Breast epithelium (tissue), 4 donors: ENCODE data around the gene MICALL1. TPM values are rescaled to one million over a fixed set of nuclear protein-coding genes. Genes with fewer than 3 reads are reported as not detected.
A peak's percentile ranks its signal among the peaks of the same experiment; 100 is the strongest.

ENCODE experiments used
- DNase-seq, 2 donors: peaks; one replicate each; pipeline ENCODE4 v3.0.0-alpha.2; 2019; ENCODE audit warnings: low spot score in 2 of 2
- H3K27ac ChIP-seq, 2 donors: fragments of 200-600 bp; sonication (generic) in 1 of 2; one replicate each; pipeline ENCODE4 v1.5.1; 2016 to 2019; ENCODE audit warnings: mild to moderate bottlenecking in 1 of 2
- H3K27me3 ChIP-seq, 2 donors: fragments of 200-600 bp; sonication (generic) in 1 of 2; one replicate each; pipeline versions ENCODE4 v1.5.1 to v1.6.0; 2017 to 2019; ENCODE audit warnings: control low read depth in 1 of 2, mild to moderate bottlenecking in 1 of 2
- H3K36me3 ChIP-seq: fragments of 200-600 bp; one replicate; pipeline ENCODE4 v1.5.1; 2019
- H3K4me1 ChIP-seq, 2 donors: fragments of 200-600 bp; sonication (generic); one replicate each; pipeline ENCODE4 v1.5.1; 2016 to 2019; ENCODE audit warnings: control low read depth in 1 of 2
- H3K4me3 ChIP-seq, 3 donors: fragments of 200-600 bp; sonication (generic); 1 replicate in 2 of 3; 2 replicates in 1 of 3; pipeline ENCODE4 v1.5.1; 2016 to 2019; ENCODE audit warnings: mild to moderate bottlenecking in 3 of 3, moderate library complexity in 2 of 3
- H3K9me3 ChIP-seq, 2 donors: fragments of 200-600 bp; sonication (generic) in 1 of 2; one replicate each; pipeline ENCODE4 v1.5.1; 2016 to 2019; ENCODE audit warnings: control low read depth in 1 of 2
- POLR2A ChIP-seq: fragments of 450-650 bp; IDR thresholded peaks from one replicate; pipeline ENCODE4 v1.6.1; 2016; ENCODE audit warnings: antibody characterized with exemption, mild to moderate bottlenecking, moderate library complexity
- POLR2AphosphoS5 ChIP-seq, 3 donors: sonication (generic); formaldehyde crosslinking; IDR thresholded peaks; one replicate each; pipeline ENCODE4 v1.6.1; 2017; ENCODE audit warnings: antibody characterized with exemption in 3 of 3
- intact Hi-C: fragments of 100-400 bp; cut with DNase I; formaldehyde crosslinking; loops from one replicate; pipeline ENCODE4 v1.15.1; 2023; ENCODE audit warnings: low total_unique reads
- total RNA-seq, 3 donors: library from RNA; depleted of rRNA; stranded (reverse); fragments of >200 nt; gene quantifications; one replicate each; pipeline ENCODE4 v1.1.0, GENCODE V29; 2016
- TF ChIP-seq, protein P1 (sequence below), 3 donors: fragments of 450-650 bp; IDR thresholded peaks; one replicate each; pipeline ENCODE4 v1.5.1; 2016 to 2017; ENCODE audit warnings: antibody characterized with exemption in 3 of 3, mild to moderate bottlenecking in 3 of 3, moderate library complexity in 3 of 3

Gene MICALL1
- total RNA-seq, 3 donors from 2014 or later, result 8.6 to 25.6 (median 22.0) TPM

DNA sequence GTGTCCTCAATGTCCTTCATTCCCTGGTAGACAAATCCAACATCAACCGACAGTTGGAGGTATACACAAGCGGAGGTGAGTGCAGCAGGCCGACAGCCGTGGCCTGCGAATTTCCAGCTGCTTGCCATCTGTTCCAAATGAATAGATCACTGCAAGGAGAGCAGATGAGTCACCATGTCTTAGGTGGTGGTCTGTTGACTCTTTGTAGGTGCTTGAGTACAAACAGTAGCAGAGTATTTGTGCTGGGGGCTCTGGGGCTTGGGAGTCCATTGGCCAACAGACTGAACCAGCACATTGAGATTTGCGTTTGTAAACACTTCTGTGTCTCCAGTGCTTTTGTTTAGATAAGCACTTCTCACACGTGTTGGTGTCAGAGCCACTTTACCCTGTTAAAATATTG is 35.8 kb upstream of the MICALL1 start:
- H3K27ac ChIP-seq, result no peak overlapping the region
- no peaks in the 10 kb centered on the region for H3K9me3 ChIP-seq
- H3K36me3 ChIP-seq, result peaks cover 10% of the 10 kb centered on the region
- H3K27me3 ChIP-seq, result no peaks in the 10 kb centered on the region
- TF ChIP-seq POLR2AphosphoS5 (IDR thresholded peaks at IDR 0.05), result no peak
- TF ChIP-seq, protein P1, sequence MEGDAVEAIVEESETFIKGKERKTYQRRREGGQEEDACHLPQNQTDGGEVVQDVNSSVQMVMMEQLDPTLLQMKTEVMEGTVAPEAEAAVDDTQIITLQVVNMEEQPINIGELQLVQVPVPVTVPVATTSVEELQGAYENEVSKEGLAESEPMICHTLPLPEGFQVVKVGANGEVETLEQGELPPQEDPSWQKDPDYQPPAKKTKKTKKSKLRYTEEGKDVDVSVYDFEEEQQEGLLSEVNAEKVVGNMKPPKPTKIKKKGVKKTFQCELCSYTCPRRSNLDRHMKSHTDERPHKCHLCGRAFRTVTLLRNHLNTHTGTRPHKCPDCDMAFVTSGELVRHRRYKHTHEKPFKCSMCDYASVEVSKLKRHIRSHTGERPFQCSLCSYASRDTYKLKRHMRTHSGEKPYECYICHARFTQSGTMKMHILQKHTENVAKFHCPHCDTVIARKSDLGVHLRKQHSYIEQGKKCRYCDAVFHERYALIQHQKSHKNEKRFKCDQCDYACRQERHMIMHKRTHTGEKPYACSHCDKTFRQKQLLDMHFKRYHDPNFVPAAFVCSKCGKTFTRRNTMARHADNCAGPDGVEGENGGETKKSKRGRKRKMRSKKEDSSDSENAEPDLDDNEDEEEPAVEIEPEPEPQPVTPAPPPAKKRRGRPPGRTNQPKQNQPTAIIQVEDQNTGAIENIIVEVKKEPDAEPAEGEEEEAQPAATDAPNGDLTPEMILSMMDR (IDR thresholded peaks at IDR 0.05), result no peak
- TF ChIP-seq POLR2A, result no peak
- no peaks in the 10 kb centered on the region for H3K4me1 ChIP-seq
- H3K4me3 ChIP-seq, result no peak overlapping the region
- intact Hi-C loops, result no loop called here
- no peak for DNase-seq

DNA sequence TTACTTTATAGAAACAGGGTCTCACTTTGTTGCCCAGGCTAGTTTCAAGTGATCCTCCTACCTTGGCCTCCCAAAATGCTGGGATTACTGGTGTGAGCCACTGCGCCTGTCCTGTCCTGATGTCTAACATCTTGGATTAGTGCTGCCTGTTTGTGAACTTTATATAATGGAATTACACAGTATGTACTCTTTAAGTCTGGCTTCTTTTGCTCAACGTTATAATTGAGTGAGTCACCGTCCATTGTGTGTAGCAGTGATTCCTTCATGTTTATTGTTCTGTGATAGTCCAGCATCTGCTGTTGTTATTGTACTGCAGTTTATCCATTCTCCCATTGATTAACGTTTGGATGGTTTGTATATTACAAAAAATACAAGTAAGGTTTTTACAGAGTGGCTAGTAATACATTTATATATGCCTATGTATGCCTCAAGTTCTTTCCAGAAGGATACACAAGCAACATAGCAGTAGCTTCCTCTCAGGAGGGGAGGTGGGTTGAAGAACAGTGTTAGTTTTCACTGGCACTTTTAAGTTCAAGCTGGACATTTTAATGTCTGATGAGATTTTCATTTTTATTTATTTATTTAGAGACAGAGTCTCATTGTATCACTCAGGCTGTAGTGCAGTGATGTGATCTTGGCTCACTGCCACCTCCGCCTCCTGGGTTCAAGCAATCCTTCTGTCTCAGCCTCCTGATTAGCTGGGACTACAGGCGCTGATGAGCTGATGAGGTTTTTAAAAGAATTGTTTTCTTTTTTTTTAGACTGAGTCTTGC is 25.2 kb upstream of the MICALL1 start:
- DNase-seq, result no peak
- TF ChIP-seq POLR2AphosphoS5 (IDR thresholded peaks at IDR 0.05) (no peak), POLR2A (no peak)
- TF ChIP-seq, protein P1 (IDR thresholded peaks at IDR 0.05), result no peak
- intact Hi-C loops, result no loop called here
- Histone ChIP-seq H3K9me3 (no peaks in the 10 kb centered on the region), H3K27ac (no peak overlapping the region), H3K4me3 (no peak overlapping the region), H3K36me3 (peaks cover 8% of the 10 kb centered on the region), H3K27me3 (no peaks in the 10 kb centered on the region), H3K4me1 (no peaks in the 10 kb centered on the region)

DNA sequence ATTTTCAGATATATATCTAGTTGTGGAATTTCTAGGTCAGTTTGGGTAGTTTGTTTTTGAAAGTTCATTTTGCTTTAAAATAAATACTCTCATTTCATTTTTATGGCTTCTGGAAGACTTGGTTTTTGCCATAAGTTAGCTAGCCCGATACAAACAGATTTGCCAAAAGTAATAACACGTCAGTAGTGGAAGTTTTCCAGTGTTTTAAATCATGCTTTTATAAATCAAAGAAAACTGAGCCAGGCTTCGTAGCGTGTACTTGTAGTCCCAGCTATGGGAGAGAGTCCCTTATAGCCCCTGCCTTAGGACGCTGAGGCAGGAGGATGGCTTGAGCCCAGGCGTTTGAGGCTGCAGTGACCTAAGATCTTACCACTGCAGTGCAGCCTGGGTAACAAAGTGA is 21.7 kb upstream of the MICALL1 start:
- intact Hi-C loops, result no loop called here
- TF ChIP-seq, protein P1 (IDR thresholded peaks at IDR 0.05), result no peak
- TF ChIP-seq POLR2A (no peak), POLR2AphosphoS5 (IDR thresholded peaks at IDR 0.05) (no peak)
- peaks cover 0 to 17% of the 10 kb centered on the region in 2 donors for H3K4me1 ChIP-seq
- H3K27me3 ChIP-seq, result no peaks in the 10 kb centered on the region
- DNase-seq, result no peak
- H3K27ac ChIP-seq, result no peak overlapping the region
- H3K9me3 ChIP-seq, result no peaks in the 10 kb centered on the region
- H3K36me3 ChIP-seq, result peaks cover 4% of the 10 kb centered on the region
- H3K4me3 ChIP-seq, result no peak overlapping the region

DNA sequence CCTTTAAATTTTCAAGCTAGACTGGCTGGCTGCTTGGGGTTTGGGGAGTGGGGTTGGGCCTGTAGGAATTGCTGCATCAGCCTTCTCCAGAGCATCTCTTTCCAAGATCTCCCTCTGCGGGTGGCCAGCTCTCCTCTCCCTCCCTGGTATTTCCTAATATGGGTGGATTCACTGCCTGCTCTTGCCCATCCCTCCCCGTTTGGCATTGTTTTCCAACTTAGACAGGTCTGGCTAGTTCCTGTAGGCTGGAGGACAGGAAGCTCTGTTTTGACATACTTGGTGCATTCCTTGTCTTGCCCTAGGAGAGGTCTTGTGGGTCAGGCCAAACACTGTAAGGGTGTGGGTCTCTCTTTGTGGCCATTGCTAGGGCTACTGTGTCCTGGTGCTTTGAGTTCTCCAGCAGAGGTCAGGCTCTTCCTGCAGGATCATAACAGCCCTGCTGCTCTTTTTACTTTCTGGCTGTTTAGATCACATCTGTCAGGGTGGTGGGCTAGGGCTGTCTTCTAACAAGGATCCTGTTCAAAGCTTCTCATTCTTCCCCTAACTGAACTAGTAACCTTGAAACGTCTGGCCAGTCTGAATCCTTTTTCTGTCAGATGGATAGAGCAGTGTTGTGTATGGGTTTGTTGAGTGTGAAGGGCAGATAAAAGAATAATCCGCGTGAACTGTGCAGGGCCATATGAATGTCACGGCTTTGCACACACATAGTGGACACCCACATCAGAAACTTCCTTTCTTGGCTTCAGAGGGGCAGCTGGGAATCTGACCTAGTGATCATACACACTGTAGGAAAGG is 18.3 kb upstream of the MICALL1 start:
- H3K27me3 ChIP-seq, result no peaks in the 10 kb centered on the region
- no peak overlapping the region for H3K4me3 ChIP-seq
- TF ChIP-seq, protein P1 (IDR thresholded peaks at IDR 0.05), result peak; percentile 21 to 60 (median 47)
- TF ChIP-seq POLR2AphosphoS5 (IDR thresholded peaks at IDR 0.05), result peak; percentile 59 to 86 (median 80)
- TF ChIP-seq POLR2A, result no peak
- intact Hi-C loops, result no loop called here
- H3K36me3 ChIP-seq, result peaks cover 4% of the 10 kb centered on the region
- H3K9me3 ChIP-seq, result no peaks in the 10 kb centered on the region
- H3K27ac ChIP-seq, result peak overlapping the region; percentile 84
- H3K4me1 ChIP-seq, result peaks cover 0 to 24% of the 10 kb centered on the region in 2 donors
- peak; percentile 79 to 93 for DNase-seq

DNA sequence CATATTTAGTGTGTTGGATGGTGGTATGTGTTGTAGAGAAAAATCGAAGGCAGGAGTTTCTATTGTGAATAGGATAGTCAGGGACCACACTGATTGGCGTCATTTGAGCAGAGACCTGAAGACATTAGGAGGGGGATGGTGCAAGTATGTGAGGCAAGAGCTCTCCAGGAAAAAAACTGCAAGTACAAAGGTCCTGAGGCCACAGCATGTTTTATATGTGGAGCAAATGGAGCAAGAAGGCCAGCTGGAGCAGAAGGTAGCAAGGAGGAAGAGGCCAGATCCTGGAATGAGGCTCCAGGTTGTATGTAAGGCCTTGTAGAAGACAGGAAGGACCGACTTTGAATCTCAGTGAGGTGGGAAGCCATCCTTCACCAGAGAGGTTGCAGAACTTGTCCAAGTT is 14.2 kb upstream of the MICALL1 start:
- peaks cover 0 to 53% of the 10 kb centered on the region in 2 donors for H3K4me1 ChIP-seq
- intact Hi-C loops, result no loop called here

More for the DNA sequence above, 14.2 kb upstream of the MICALL1 start:
- Histone ChIP-seq H3K36me3 (peaks cover 4% of the 10 kb centered on the region), H3K27me3 (no peaks in the 10 kb centered on the region), H3K9me3 (no peaks in the 10 kb centered on the region), H3K27ac (peak overlapping the region; percentile 77 to 93), H3K4me3 (no peak overlapping the region)
- TF ChIP-seq, protein P1 (IDR thresholded peaks at IDR 0.05), result no peak
- TF ChIP-seq POLR2A, result no peak
- TF ChIP-seq POLR2AphosphoS5 (IDR thresholded peaks at IDR 0.05), result no peak
- no peak for DNase-seq
